KMS-11 (cell line): ENCODE data around the gene DISC1.

Experiments
- H2AFZ ChIP-seq: fragments of 200-600 bp; sonication (generic); 2 replicates; pipeline ENCODE4 v1.6.1; 2016; ENCODE audit warnings: antibody characterized with exemption, mixed run types, low read depth
- H3K27ac ChIP-seq: fragments of 200-600 bp; sonication (generic); 2 replicates; pipeline ENCODE4 v1.6.1; 2016; ENCODE audit warnings: mild to moderate bottlenecking, mixed run types
- H3K27me3 ChIP-seq: fragments of 200-600 bp; sonication (generic); 2 replicates; pipeline ENCODE4 v1.6.1; 2017; ENCODE audit warnings: mild to moderate bottlenecking, low read depth, mixed run types, moderate library complexity; ENCODE audit not compliant: insufficient read depth
- H3K36me3 ChIP-seq: fragments of 200-600 bp; sonication (generic); 2 replicates; pipeline ENCODE4 v1.6.1; 2017; ENCODE audit warnings: mild to moderate bottlenecking, mixed run types; ENCODE audit not compliant: insufficient read depth
- H3K4me1 ChIP-seq: fragments of 200-600 bp; sonication (generic); 2 replicates; pipeline ENCODE4 v1.6.1; 2016; ENCODE audit warnings: mild to moderate bottlenecking, low read depth, mixed run types; ENCODE audit not compliant: poor library complexity, severe bottlenecking
- H3K4me2 ChIP-seq: fragments of 200-600 bp; sonication (generic); 2 replicates; pipeline ENCODE4 v1.7.0; 2016; ENCODE audit warnings: mild to moderate bottlenecking, mixed run types
- H3K4me3 ChIP-seq: fragments of 200-600 bp; sonication (generic); IDR thresholded peaks from 2 replicates; pipeline ENCODE4 v1.6.1; 2017; ENCODE audit warnings: low read depth, low read length, mixed read lengths; ENCODE audit not compliant: insufficient read depth
- H3K79me2 ChIP-seq: fragments of 200-600 bp; sonication (generic); 2 replicates; pipeline ENCODE4 v1.6.1; 2016; ENCODE audit warnings: low read depth, mixed run types; ENCODE audit not compliant: insufficient read depth
- H3K9ac ChIP-seq: fragments of 200-600 bp; sonication (generic); 2 replicates; pipeline ENCODE4 v1.6.1; 2016; ENCODE audit warnings: mild to moderate bottlenecking, mixed run types
- H4K20me1 ChIP-seq: fragments of 200-600 bp; sonication (generic); 2 replicates; pipeline ENCODE4 v1.6.1; 2016; ENCODE audit warnings: mild to moderate bottlenecking, mixed run types; ENCODE audit not compliant: insufficient read depth
- TF ChIP-seq, protein P1 (sequence below): fragments of 200-600 bp; sonication (generic); conservative IDR thresholded peaks from 2 replicates; pipeline ENCODE4 v1.6.1; 2017; ENCODE audit warnings: low read depth, mild to moderate bottlenecking, antibody characterized with exemption, low read length, moderate library complexity, mixed read lengths

DISC1 gene

DNA sequence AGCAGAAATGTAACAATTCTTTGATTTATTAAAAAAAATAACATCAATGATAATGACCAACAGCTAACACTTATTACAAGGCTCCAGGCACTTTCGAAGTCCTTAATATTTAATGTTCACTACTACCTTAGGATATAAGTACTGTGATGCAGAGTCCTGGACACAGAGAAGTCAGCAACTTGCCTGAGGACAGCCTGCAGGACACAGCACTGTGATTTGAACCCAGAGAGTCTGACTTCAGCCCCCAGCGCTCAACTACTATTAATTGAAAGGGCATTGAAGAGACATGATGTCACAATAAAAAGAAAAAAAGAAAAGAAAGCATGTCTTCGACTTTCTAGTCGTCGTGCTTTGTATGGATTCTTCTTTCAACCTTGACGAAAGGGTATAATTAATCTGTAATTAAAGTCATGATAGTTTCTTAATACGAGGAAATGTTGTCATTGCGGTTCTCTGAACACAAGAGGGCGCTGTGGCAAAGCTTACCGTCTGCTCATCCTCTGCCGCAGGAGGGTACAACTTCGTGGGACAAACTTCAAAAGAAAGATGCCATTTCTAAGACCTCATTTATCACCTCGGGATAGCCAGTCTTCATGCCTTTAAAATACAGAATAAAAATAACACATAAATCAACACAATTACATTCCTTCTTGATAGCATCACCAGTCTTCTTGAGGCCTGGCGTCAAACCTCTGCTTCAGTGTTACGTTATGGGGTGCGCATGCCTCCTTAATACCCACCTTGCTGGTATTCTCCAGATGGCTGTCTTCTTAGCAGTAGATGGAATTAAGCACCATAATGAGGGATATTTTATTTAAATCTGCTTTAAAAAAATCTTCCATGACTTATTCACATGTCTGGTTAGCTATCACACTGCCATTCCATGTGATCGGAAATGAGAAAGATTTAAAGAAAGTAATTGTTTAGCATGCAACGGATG is 240.1 kb downstream of the DISC1 start:
- H3K4me3 ChIP-seq, result no peak overlapping the region
- no peaks in the 10 kb centered on the region for H3K27me3 ChIP-seq
- H3K79me2 ChIP-seq, result no peaks in the 10 kb centered on the region
- no peak overlapping the region for H3K27ac ChIP-seq
- H4K20me1 ChIP-seq, result no peaks in the 10 kb centered on the region
- TF ChIP-seq, protein P1, sequence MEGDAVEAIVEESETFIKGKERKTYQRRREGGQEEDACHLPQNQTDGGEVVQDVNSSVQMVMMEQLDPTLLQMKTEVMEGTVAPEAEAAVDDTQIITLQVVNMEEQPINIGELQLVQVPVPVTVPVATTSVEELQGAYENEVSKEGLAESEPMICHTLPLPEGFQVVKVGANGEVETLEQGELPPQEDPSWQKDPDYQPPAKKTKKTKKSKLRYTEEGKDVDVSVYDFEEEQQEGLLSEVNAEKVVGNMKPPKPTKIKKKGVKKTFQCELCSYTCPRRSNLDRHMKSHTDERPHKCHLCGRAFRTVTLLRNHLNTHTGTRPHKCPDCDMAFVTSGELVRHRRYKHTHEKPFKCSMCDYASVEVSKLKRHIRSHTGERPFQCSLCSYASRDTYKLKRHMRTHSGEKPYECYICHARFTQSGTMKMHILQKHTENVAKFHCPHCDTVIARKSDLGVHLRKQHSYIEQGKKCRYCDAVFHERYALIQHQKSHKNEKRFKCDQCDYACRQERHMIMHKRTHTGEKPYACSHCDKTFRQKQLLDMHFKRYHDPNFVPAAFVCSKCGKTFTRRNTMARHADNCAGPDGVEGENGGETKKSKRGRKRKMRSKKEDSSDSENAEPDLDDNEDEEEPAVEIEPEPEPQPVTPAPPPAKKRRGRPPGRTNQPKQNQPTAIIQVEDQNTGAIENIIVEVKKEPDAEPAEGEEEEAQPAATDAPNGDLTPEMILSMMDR, result peak; percentile 96
- no peak overlapping the region for H2AFZ ChIP-seq
- H3K36me3 ChIP-seq, result no peaks in the 10 kb centered on the region
- no peaks in the 10 kb centered on the region for H3K4me1 ChIP-seq
- no peak overlapping the region for H3K9ac ChIP-seq
- no peak overlapping the region for H3K4me2 ChIP-seq

DNA sequence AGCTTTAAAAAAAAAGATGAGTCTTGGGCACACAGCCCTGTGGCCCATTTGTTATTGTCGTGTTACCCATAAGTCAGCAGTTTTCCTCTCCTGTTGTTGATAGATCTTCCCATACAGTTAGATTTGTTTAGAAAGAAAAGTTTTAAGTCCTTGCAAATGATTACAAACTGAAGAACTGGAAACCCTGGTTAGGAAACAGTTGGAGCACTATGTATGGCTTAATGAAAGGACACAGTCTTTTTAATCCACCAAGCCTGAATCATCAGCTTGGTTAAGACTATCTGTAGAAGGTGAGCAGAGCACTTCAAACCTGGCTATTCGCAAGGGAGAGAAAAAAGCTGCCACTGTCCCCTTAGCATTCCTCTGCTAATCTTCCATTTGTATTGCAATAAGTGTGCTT is 241.0 kb downstream of the DISC1 start:
- Histone ChIP-seq H3K27me3 (no peaks in the 10 kb centered on the region), H2AFZ (no peak overlapping the region), H3K27ac (no peak overlapping the region), H4K20me1 (no peaks in the 10 kb centered on the region), H3K4me2 (no peak overlapping the region), H3K79me2 (no peaks in the 10 kb centered on the region), H3K9ac (no peak overlapping the region), H3K36me3 (no peaks in the 10 kb centered on the region), H3K4me1 (no peaks in the 10 kb centered on the region), H3K4me3 (no peak overlapping the region)
- TF ChIP-seq, protein P1, result no peak

DNA sequence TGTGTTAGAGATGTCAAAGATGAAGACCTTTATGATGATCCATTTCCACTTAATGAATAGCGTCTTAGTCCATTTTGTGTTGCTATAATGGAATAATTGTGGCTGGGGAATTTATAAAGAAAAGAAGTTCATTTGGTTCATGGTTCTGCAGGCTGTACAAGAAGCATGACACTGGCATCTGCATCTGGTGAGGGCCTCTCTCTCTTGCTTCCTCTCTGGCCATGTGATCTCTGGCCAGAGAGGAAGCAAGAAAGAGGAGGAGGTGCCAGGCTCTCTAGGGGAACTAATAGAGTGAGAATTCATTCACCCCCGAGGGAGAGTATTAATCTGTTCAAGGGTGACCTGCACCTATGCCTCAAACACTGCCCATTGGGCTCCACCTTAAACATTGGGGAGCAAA is 242.8 kb downstream of the DISC1 start:
- H3K79me2 ChIP-seq, result no peaks in the 10 kb centered on the region
- TF ChIP-seq, protein P1, result no peak
- no peak overlapping the region for H2AFZ ChIP-seq
- H3K27ac ChIP-seq, result no peak overlapping the region
- no peak overlapping the region for H3K9ac ChIP-seq
- H4K20me1 ChIP-seq, result no peaks in the 10 kb centered on the region
- H3K27me3 ChIP-seq, result no peaks in the 10 kb centered on the region
- no peak overlapping the region for H3K4me2 ChIP-seq
- no peaks in the 10 kb centered on the region for H3K4me1 ChIP-seq
- no peak overlapping the region for H3K4me3 ChIP-seq
- H3K36me3 ChIP-seq, result no peaks in the 10 kb centered on the region

DNA sequence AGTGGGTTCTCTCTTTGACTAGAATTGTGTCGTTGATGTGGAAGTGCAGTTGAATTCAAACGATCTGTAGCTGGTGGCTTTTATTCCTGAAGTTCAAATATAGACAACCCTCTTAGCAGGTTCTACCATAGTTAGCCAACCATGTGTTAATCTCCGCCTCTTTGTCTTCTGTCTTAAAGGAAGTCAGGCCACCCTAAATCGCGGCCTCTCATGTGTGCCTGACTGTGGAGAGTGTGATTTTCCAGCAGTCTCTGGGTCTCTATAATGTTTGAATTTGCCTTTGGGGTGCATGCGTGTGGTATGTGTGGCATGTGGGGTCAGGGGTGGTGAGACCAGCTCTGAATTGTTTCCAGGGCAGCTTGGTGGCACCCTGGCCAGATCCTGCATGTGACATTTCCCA is 244.9 kb downstream of the DISC1 start:
- Histone ChIP-seq H3K4me1 (no peaks in the 10 kb centered on the region), H3K27ac (no peak overlapping the region), H3K27me3 (no peaks in the 10 kb centered on the region), H3K79me2 (no peaks in the 10 kb centered on the region), H3K9ac (no peak overlapping the region), H4K20me1 (no peaks in the 10 kb centered on the region), H3K36me3 (no peaks in the 10 kb centered on the region), H2AFZ (no peak overlapping the region), H3K4me2 (no peak overlapping the region), H3K4me3 (no peak overlapping the region)
- TF ChIP-seq, protein P1, result no peak
